Stimulated activated CD8-positive, alpha-beta memory T cell treated with anti-CD3 and anti-CD28 coated beads, Interleukin-7, amount 100 ng/mL, for 1 hour (primary cell): ENCODE results near the gene GCNT2.
"Not testable (repeated sequence)": the region's sequence is repeated elsewhere in the genome, so short reads cannot be mapped to it uniquely, and the experiment has no call there.

ENCODE experiments used
- DNase-seq, 2 donors: peaks; one replicate each; pipeline ENCODE4 v3.0.0-alpha.2; 2020; ENCODE audit warnings: low read depth in 2 of 2

GCNT2 gene

GRCh38 chr6:10610289-10610688, 89.1 kb downstream of the GCNT2 start:
- no peak for DNase-seq

- DNase-seq, result no peak
Measured at GRCh38 chr6:10612161-10612560, 91.0 kb downstream of the GCNT2 start.

- no peak for DNase-seq
Measured at GRCh38 chr6:10613077-10613476, 91.9 kb downstream of the GCNT2 start.

GRCh38 chr6:10613723-10614122, 92.6 kb downstream of the GCNT2 start:
- DNase-seq, result no peak

GRCh38 chr6:10615675-10616074, 94.5 kb downstream of the GCNT2 start:
- no peak for DNase-seq

- DNase-seq, result not testable (repeated sequence)
Measured at GRCh38 chr6:10616266-10616665, 95.1 kb downstream of the GCNT2 start.

- no peak for DNase-seq
Measured at GRCh38 chr6:10617008-10617696, 96.0 kb downstream of the GCNT2 start.

GRCh38 chr6:10618409-10618808, 97.3 kb downstream of the GCNT2 start:
- no peak for DNase-seq

- DNase-seq, result no peak
Measured at GRCh38 chr6:10621213-10621612, 100.1 kb downstream of the GCNT2 start.

- no peak for DNase-seq
Measured at GRCh38 chr6:10621847-10622246, 100.7 kb downstream of the GCNT2 start.

GRCh38 chr6:10624836-10625235, 103.7 kb downstream of the GCNT2 start:
- no peak for DNase-seq

GRCh38 chr6:10626154-10626741, 105.1 kb downstream of the GCNT2 start:
- no peak for DNase-seq

GRCh38 chr6:10627800-10628199, 106.6 kb downstream of the GCNT2 start:
- no peak for DNase-seq

GRCh38 chr6:10630178-10630577, 109.0 kb downstream of the GCNT2 start:
- no peak for DNase-seq

GRCh38 chr6:10633216-10633615, 112.1 kb downstream of the GCNT2 start:
- no peak for DNase-seq

GRCh38 chr6:10640412-10640811, 119.3 kb downstream of the GCNT2 start:
- no peak for DNase-seq

- DNase-seq, result no peak
Measured at GRCh38 chr6:10641528-10641927, 120.4 kb downstream of the GCNT2 start.

- no peak for DNase-seq
Measured at GRCh38 chr6:10643201-10643651, 122.1 kb downstream of the GCNT2 start.

GRCh38 chr6:10644225-10644624, 123.1 kb downstream of the GCNT2 start:
- no peak for DNase-seq

- DNase-seq, result no peak
Measured at GRCh38 chr6:10655508-10656055, 134.4 kb downstream of the GCNT2 start.

GRCh38 chr6:10658910-10659698, 138.0 kb downstream of the GCNT2 start:
- DNase-seq, result no peak

- DNase-seq, result no peak
Measured at GRCh38 chr6:10659699-10660348, 138.7 kb downstream of the GCNT2 start.
